ENCODE measurements around the gene MYO1B. TPM values are rescaled to one million over a fixed set of nuclear protein-coding genes. Genes with fewer than 3 reads are reported as not detected.

MYO1B gene
- total RNA-seq, 1 donor from 2014 or later: 81.0 TPM

GRCh38 chr2:191280834-191281756, 35.9 kb downstream of the MYO1B start:
- no peak for DNase-seq (ENCODE audit: low spot score)
- TF ChIP-seq, protein P1, sequence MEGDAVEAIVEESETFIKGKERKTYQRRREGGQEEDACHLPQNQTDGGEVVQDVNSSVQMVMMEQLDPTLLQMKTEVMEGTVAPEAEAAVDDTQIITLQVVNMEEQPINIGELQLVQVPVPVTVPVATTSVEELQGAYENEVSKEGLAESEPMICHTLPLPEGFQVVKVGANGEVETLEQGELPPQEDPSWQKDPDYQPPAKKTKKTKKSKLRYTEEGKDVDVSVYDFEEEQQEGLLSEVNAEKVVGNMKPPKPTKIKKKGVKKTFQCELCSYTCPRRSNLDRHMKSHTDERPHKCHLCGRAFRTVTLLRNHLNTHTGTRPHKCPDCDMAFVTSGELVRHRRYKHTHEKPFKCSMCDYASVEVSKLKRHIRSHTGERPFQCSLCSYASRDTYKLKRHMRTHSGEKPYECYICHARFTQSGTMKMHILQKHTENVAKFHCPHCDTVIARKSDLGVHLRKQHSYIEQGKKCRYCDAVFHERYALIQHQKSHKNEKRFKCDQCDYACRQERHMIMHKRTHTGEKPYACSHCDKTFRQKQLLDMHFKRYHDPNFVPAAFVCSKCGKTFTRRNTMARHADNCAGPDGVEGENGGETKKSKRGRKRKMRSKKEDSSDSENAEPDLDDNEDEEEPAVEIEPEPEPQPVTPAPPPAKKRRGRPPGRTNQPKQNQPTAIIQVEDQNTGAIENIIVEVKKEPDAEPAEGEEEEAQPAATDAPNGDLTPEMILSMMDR (IDR thresholded peaks at IDR 0.05; ENCODE audit: unreplicated experiment): no peak
- Mint-ChIP-seq H3K36me3 (ENCODE audit: low read depth, unreplicated experiment) (peaks cover 21% of the 10 kb centered on the region), H3K27me3 (ENCODE audit: unreplicated experiment) (no peaks in the 10 kb centered on the region), H3K4me3 (ENCODE audit: unreplicated experiment) (no peak overlapping the region), H3K9me3 (ENCODE audit: unreplicated experiment) (no peaks in the 10 kb centered on the region), H3K27ac (ENCODE audit: unreplicated experiment) (peak overlapping the region; percentile 74), H3K4me1 (ENCODE audit: unreplicated experiment) (peaks cover 24% of the 10 kb centered on the region)

- H3K9me3 Mint-ChIP-seq (ENCODE audit: unreplicated experiment): no peaks in the 10 kb centered on the region
- no peak for DNase-seq (ENCODE audit: low spot score)
- TF ChIP-seq, protein P1 (IDR thresholded peaks at IDR 0.05; ENCODE audit: unreplicated experiment): no peak
- no peaks in the 10 kb centered on the region for H3K27me3 Mint-ChIP-seq (ENCODE audit: unreplicated experiment)
- peaks cover 8% of the 10 kb centered on the region for H3K36me3 Mint-ChIP-seq (ENCODE audit: low read depth, unreplicated experiment)
- peaks cover 15% of the 10 kb centered on the region for H3K4me1 Mint-ChIP-seq (ENCODE audit: unreplicated experiment)
- peak overlapping the region; percentile 59 for H3K27ac Mint-ChIP-seq (ENCODE audit: unreplicated experiment)
- H3K4me3 Mint-ChIP-seq (ENCODE audit: unreplicated experiment): peak overlapping the region; percentile 9
Observed at GRCh38 chr2:191285252-191285651, 40.0 kb downstream of the MYO1B start.

GRCh38 chr2:191287820-191288219, 42.6 kb downstream of the MYO1B start:
- no peak overlapping the region for H3K27ac Mint-ChIP-seq (ENCODE audit: unreplicated experiment)
- no peak overlapping the region for H3K4me3 Mint-ChIP-seq (ENCODE audit: unreplicated experiment)
- TF ChIP-seq, protein P1 (IDR thresholded peaks at IDR 0.05; ENCODE audit: unreplicated experiment): no peak
- H3K9me3 Mint-ChIP-seq (ENCODE audit: unreplicated experiment): no peaks in the 10 kb centered on the region
- peaks cover 13% of the 10 kb centered on the region for H3K4me1 Mint-ChIP-seq (ENCODE audit: unreplicated experiment)
- no peaks in the 10 kb centered on the region for H3K27me3 Mint-ChIP-seq (ENCODE audit: unreplicated experiment)
- no peak for DNase-seq (ENCODE audit: low spot score)
- peaks cover 8% of the 10 kb centered on the region for H3K36me3 Mint-ChIP-seq (ENCODE audit: low read depth, unreplicated experiment)

- no peak overlapping the region for H3K4me3 Mint-ChIP-seq (ENCODE audit: unreplicated experiment)
- no peak for DNase-seq (ENCODE audit: low spot score)
- peaks cover 4% of the 10 kb centered on the region for H3K36me3 Mint-ChIP-seq (ENCODE audit: low read depth, unreplicated experiment)
- TF ChIP-seq, protein P1 (IDR thresholded peaks at IDR 0.05; ENCODE audit: unreplicated experiment): no peak
- no peaks in the 10 kb centered on the region for H3K9me3 Mint-ChIP-seq (ENCODE audit: unreplicated experiment)
- peaks cover 14% of the 10 kb centered on the region for H3K4me1 Mint-ChIP-seq (ENCODE audit: unreplicated experiment)
- no peaks in the 10 kb centered on the region for H3K27me3 Mint-ChIP-seq (ENCODE audit: unreplicated experiment)
- H3K27ac Mint-ChIP-seq (ENCODE audit: unreplicated experiment): no peak overlapping the region
Observed at GRCh38 chr2:191289049-191289448, 43.8 kb downstream of the MYO1B start.

GRCh38 chr2:191291471-191291870, 46.3 kb downstream of the MYO1B start:
- DNase-seq (ENCODE audit: low spot score): no peak
- H3K4me3 Mint-ChIP-seq (ENCODE audit: unreplicated experiment): no peak overlapping the region
- H3K27me3 Mint-ChIP-seq (ENCODE audit: unreplicated experiment): no peaks in the 10 kb centered on the region
- no peaks in the 10 kb centered on the region for H3K9me3 Mint-ChIP-seq (ENCODE audit: unreplicated experiment)
- TF ChIP-seq, protein P1 (IDR thresholded peaks at IDR 0.05; ENCODE audit: unreplicated experiment): no peak
- no peak overlapping the region for H3K27ac Mint-ChIP-seq (ENCODE audit: unreplicated experiment)
- H3K4me1 Mint-ChIP-seq (ENCODE audit: unreplicated experiment): peaks cover 14% of the 10 kb centered on the region
- no peaks in the 10 kb centered on the region for H3K36me3 Mint-ChIP-seq (ENCODE audit: low read depth, unreplicated experiment)
